ENCODE measurements around the gene UST.
"Not testable (repeated sequence)": the region's sequence is repeated elsewhere in the genome, so short reads cannot be mapped to it uniquely, and the experiment has no call there.

The UST gene

DNA sequence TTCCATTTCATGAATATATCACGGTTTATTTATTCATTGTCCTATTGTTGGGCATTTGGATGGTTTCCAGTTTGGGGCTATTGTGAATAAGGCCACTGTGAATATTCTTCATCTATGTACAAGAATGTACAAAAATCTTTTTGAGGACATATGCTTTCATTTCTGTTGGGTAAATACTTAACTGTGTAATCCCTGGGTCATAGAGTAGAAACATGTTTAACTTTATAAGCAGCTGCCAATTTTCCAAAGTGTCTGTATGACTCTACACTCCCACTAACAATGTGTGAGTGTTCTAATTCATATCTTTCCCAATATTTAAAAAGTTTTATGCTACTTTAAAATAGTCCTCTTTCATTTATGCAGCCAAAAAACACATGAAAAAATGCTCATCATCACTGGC is 98.6 kb downstream of the UST start:
- no peaks in the 10 kb centered on the region for H3K4me1 ChIP-seq (ENCODE audit: control insufficient read depth in 2 of 2, insufficient read depth in 2 of 2, low read length in 2 of 2)
- H3K36me3 ChIP-seq (ENCODE audit: control insufficient read depth in 2 of 2, insufficient read depth in 2 of 2, low read length in 2 of 2): no peaks in the 10 kb centered on the region
- no peak overlapping the region for H3K9ac ChIP-seq (ENCODE audit: low read depth in 1 of 2, low read length in 2 of 2)
- no peak overlapping the region for H3K27ac ChIP-seq (ENCODE audit: low read depth in 2 of 2, low read length in 2 of 2)
- H3K27me3 ChIP-seq (ENCODE audit: control insufficient read depth in 2 of 2, insufficient read depth in 2 of 2, low read length in 2 of 2): no peaks in the 10 kb centered on the region
- no peaks in the 10 kb centered on the region for H3K9me3 ChIP-seq (ENCODE audit: control insufficient read depth in 2 of 2, low read length in 2 of 2)
- H3K4me3 ChIP-seq (ENCODE audit: low read length in 2 of 2): no peak overlapping the region

DNA sequence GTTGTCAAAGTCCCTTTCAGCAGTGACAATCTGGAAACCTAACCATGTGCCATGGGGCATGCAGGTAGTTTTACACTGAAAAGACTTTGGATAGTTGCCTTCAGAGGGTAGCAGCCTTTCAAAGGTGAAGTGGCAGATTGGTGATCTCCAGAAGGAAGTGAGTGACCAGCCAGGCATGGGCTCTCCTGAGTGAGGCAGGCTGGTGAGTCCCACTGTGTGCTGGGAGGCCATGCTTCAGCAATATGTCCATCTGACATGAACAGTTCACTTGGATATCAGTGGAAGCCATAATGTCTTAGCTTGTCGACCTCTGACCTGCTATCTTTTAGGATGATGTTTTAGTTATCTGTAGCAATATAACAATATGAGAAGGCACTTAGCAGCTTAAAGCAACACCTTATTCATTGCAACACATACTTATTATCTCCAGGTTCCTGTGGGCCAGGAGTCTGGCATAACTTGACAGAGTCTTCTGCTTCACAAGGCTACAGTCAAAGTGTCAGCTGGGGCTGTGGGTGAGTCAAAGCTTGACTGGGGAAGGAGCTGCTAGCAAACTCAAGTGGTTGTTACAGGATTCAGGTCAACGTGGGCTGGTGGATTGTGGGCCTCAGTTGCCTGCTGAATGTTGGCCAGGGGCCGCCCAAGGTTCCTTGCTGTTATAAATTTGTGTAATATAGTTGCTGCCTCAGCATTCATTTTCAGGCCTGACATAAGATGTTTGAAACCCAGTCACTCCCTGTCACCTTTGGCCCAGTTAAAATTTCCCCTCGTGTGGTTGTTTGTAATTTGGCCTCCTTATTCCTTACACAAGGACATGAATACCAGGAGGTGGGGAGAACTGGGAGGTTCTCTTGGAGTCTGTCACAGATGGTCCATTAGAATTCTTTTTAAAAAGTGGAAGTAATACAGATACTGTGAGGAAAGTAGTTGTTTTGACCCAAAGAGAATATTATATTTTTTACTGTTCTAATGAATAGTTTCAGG is 100.2 kb downstream of the UST start:
- no peaks in the 10 kb centered on the region for H3K9me3 ChIP-seq (ENCODE audit: control insufficient read depth in 2 of 2, low read length in 2 of 2)
- no peaks in the 10 kb centered on the region for H3K27me3 ChIP-seq (ENCODE audit: control insufficient read depth in 2 of 2, insufficient read depth in 2 of 2, low read length in 2 of 2)
- H3K36me3 ChIP-seq (ENCODE audit: control insufficient read depth in 2 of 2, insufficient read depth in 2 of 2, low read length in 2 of 2): no peaks in the 10 kb centered on the region
- H3K4me1 ChIP-seq (ENCODE audit: control insufficient read depth in 2 of 2, insufficient read depth in 2 of 2, low read length in 2 of 2): no peaks in the 10 kb centered on the region
- no peak overlapping the region for H3K27ac ChIP-seq (ENCODE audit: low read depth in 2 of 2, low read length in 2 of 2)
- no peak overlapping the region for H3K9ac ChIP-seq (ENCODE audit: low read depth in 1 of 2, low read length in 2 of 2)
- H3K4me3 ChIP-seq (ENCODE audit: low read length in 2 of 2): no peak overlapping the region

DNA sequence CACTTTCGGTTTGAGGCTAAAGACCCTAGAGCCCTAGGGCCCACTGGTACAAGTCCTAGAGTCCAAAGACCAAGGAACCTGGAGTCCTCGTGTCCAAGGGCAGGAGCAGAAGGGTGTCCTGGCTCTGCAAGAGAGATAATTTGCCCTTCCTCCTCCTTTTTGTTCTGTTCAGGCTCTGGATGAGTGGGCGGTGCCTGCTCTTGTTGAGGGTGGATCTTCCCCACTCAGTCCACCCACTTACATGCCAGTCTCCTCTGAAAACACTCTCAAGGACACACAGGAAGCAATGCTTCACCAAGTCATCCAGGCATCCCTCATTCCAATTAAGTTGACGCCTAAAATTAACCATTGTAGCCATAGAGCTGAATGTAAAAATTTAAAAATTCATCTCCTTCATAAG is 102.1 kb downstream of the UST start:
- Histone ChIP-seq H3K27ac (ENCODE audit: low read depth in 2 of 2, low read length in 2 of 2) (no peak overlapping the region), H3K4me3 (ENCODE audit: low read length in 2 of 2) (no peak overlapping the region), H3K27me3 (ENCODE audit: control insufficient read depth in 2 of 2, insufficient read depth in 2 of 2, low read length in 2 of 2) (no peaks in the 10 kb centered on the region), H3K9ac (ENCODE audit: low read depth in 1 of 2, low read length in 2 of 2) (no peak overlapping the region), H3K36me3 (ENCODE audit: control insufficient read depth in 2 of 2, insufficient read depth in 2 of 2, low read length in 2 of 2) (no peaks in the 10 kb centered on the region), H3K9me3 (ENCODE audit: control insufficient read depth in 2 of 2, low read length in 2 of 2) (no peaks in the 10 kb centered on the region), H3K4me1 (ENCODE audit: control insufficient read depth in 2 of 2, insufficient read depth in 2 of 2, low read length in 2 of 2) (no peaks in the 10 kb centered on the region)

DNA sequence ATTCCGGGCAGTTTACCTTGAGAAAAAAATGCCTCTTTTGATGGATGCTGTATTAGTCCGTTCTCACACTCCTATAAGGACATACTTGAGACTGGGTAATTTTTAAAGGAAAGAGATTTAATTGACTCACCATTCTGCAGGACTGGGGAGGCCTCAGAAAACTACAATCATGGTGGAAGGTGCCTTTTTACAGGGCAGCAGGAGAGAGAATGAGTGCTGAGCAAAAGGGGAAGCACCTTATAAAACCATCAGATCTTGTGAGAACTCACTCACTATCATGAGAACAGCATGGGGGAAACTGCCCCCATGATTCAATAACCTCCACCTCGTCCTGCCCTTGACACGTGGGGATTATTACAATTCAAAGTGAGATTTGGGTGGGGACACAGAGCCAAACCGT is 102.6 kb downstream of the UST start:
- not testable (repeated sequence) for H3K36me3 ChIP-seq (ENCODE audit: control insufficient read depth in 2 of 2, insufficient read depth in 2 of 2, low read length in 2 of 2); H3K9ac ChIP-seq (ENCODE audit: low read depth in 1 of 2, low read length in 2 of 2); H3K4me3 ChIP-seq (ENCODE audit: low read length in 2 of 2); H3K27ac ChIP-seq (ENCODE audit: low read depth in 2 of 2, low read length in 2 of 2); H3K9me3 ChIP-seq (ENCODE audit: control insufficient read depth in 2 of 2, low read length in 2 of 2); H3K27me3 ChIP-seq (ENCODE audit: control insufficient read depth in 2 of 2, insufficient read depth in 2 of 2, low read length in 2 of 2); H3K4me1 ChIP-seq (ENCODE audit: control insufficient read depth in 2 of 2, insufficient read depth in 2 of 2, low read length in 2 of 2)

DNA sequence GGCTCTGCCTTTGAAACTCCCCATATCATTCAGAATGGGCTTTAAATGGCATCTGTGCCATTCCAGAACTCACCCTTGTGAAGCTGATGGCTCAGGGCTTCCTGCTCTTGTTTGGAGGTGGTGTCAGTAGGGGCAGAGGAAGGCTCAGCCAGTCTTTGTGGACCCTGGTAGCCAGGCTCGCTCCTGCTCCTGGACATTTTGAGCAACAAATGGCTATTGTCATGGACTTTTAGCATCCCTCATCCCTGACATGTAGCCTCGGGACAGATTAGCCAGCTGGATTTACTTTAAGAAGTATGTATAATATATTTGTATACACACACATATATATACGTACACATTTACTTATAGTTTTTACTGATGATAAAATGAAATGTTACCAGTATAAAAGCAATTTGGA is 104.1 kb downstream of the UST start:
- Histone ChIP-seq H3K36me3 (ENCODE audit: control insufficient read depth in 2 of 2, insufficient read depth in 2 of 2, low read length in 2 of 2) (no peaks in the 10 kb centered on the region), H3K9me3 (ENCODE audit: control insufficient read depth in 2 of 2, low read length in 2 of 2) (no peaks in the 10 kb centered on the region), H3K4me1 (ENCODE audit: control insufficient read depth in 2 of 2, insufficient read depth in 2 of 2, low read length in 2 of 2) (no peaks in the 10 kb centered on the region), H3K27me3 (ENCODE audit: control insufficient read depth in 2 of 2, insufficient read depth in 2 of 2, low read length in 2 of 2) (no peaks in the 10 kb centered on the region), H3K27ac (ENCODE audit: low read depth in 2 of 2, low read length in 2 of 2) (no peak overlapping the region), H3K9ac (ENCODE audit: low read depth in 1 of 2, low read length in 2 of 2) (no peak overlapping the region), H3K4me3 (ENCODE audit: low read length in 2 of 2) (no peak overlapping the region)

DNA sequence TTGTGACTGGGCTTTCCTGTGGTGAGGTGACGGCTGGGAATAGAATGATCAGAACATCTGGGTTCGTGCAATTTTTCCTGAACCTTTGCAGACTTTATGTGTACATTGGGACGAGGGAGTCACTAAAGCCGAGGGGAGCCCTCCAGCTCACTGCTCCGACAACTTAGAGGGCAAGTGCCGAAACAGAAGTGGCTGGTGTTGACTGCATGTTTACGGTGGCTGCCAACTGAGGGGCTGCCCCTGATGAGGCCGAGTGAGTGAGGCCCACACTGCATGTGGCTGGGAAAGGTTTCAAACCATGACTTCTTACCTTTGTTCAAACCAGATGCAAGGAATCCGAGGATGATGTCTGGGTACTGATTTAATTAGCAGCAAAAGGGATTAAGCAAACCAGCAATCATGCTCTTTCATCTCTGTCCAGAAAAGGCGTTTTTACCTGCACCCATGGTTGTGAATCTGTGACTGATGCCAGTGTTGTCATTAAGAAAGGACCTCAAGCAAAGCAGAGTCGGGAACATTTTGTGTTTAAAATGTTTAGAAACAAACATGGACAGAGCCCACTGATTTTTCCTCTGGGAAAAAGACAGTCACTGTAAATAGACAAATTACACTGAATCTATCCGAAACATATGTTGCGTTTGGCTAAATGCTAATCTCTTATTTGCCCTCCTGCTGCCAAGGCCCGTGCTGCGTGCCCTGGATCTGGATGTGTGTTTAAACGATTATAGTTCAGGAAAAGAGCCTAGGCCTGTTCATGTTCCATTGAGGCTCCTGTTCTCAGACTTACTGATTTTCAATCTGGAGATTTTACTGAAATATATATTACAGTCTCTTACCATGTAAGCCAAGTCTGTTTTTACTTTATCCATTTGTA is 105.1 kb downstream of the UST start:
- H3K9me3 ChIP-seq (ENCODE audit: control insufficient read depth in 2 of 2, low read length in 2 of 2): no peaks in the 10 kb centered on the region
- no peak overlapping the region for H3K27ac ChIP-seq (ENCODE audit: low read depth in 2 of 2, low read length in 2 of 2)
- H3K4me1 ChIP-seq (ENCODE audit: control insufficient read depth in 2 of 2, insufficient read depth in 2 of 2, low read length in 2 of 2): no peaks in the 10 kb centered on the region
- no peaks in the 10 kb centered on the region for H3K36me3 ChIP-seq (ENCODE audit: control insufficient read depth in 2 of 2, insufficient read depth in 2 of 2, low read length in 2 of 2)
- no peak overlapping the region for H3K9ac ChIP-seq (ENCODE audit: low read depth in 1 of 2, low read length in 2 of 2)
- H3K27me3 ChIP-seq (ENCODE audit: control insufficient read depth in 2 of 2, insufficient read depth in 2 of 2, low read length in 2 of 2): no peaks in the 10 kb centered on the region
- no peak overlapping the region for H3K4me3 ChIP-seq (ENCODE audit: low read length in 2 of 2)

DNA sequence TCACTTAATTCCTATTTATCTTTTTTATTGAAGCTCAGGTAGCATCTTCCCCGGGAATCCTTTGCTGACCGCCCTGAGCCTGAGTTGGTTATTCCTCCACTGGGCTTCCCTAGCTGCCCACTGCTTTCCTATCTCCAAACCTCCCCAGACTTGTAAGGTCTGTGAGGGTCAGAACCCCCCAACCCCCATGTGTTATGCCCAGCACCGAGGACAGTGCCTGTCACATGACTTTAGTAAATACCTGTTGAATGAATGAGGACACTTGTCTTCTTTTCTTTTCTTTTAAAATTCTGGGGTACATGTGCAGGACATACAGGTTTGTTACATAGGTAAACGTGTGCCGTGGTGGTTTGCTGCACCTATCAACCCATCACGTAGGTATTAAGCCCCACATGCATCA is 105.9 kb downstream of the UST start:
- H3K27ac ChIP-seq (ENCODE audit: low read depth in 2 of 2, low read length in 2 of 2): no peak overlapping the region
- no peaks in the 10 kb centered on the region for H3K36me3 ChIP-seq (ENCODE audit: control insufficient read depth in 2 of 2, insufficient read depth in 2 of 2, low read length in 2 of 2)
- H3K4me3 ChIP-seq (ENCODE audit: low read length in 2 of 2): no peak overlapping the region
- H3K27me3 ChIP-seq (ENCODE audit: control insufficient read depth in 2 of 2, insufficient read depth in 2 of 2, low read length in 2 of 2): no peaks in the 10 kb centered on the region
- no peaks in the 10 kb centered on the region for H3K4me1 ChIP-seq (ENCODE audit: control insufficient read depth in 2 of 2, insufficient read depth in 2 of 2, low read length in 2 of 2)
- no peak overlapping the region for H3K9ac ChIP-seq (ENCODE audit: low read depth in 1 of 2, low read length in 2 of 2)
- H3K9me3 ChIP-seq (ENCODE audit: control insufficient read depth in 2 of 2, low read length in 2 of 2): no peaks in the 10 kb centered on the region

DNA sequence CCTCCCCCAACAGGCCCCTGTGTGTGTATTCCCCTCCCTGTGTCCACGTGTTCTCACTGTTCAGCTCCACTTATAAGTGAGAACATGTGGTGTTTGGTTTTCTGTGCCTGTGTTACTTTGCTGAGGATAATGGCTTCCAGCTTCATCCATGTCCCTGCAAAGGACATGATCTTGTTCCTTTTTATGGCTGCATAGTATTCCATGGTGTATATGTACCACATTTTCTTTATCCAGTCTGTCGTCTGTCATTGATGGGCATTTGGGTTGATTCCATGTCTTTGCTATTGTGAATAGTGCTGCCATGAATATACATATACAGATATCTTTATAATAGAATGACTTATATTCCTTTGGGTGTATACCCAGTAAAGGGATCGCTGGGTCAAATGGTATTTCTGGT is 106.3 kb downstream of the UST start:
- not testable (repeated sequence) for H3K27ac ChIP-seq (ENCODE audit: low read depth in 2 of 2, low read length in 2 of 2); H3K36me3 ChIP-seq (ENCODE audit: control insufficient read depth in 2 of 2, insufficient read depth in 2 of 2, low read length in 2 of 2); H3K4me1 ChIP-seq (ENCODE audit: control insufficient read depth in 2 of 2, insufficient read depth in 2 of 2, low read length in 2 of 2); H3K9me3 ChIP-seq (ENCODE audit: control insufficient read depth in 2 of 2, low read length in 2 of 2); H3K4me3 ChIP-seq (ENCODE audit: low read length in 2 of 2); H3K27me3 ChIP-seq (ENCODE audit: control insufficient read depth in 2 of 2, insufficient read depth in 2 of 2, low read length in 2 of 2); H3K9ac ChIP-seq (ENCODE audit: low read depth in 1 of 2, low read length in 2 of 2)

DNA sequence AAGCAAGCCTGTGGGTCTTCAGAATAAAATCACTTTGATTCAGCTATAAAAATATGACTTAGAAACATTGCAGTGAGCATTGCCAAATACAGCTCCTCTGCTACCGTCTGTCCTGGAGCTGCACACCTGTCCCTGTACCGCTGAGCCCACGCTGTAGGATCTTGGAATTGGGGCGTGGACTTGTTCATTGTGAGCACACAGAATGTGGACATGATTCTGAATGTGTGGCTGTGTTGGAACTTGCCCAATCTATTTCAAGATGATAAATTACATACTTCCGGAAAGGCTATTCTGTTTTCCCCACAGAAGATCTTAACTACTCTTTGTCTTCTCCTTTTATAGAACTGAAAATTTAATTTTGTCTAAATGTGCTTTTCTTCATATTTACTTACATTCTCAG is 107.3 kb downstream of the UST start:
- Histone ChIP-seq H3K4me3 (ENCODE audit: low read length in 2 of 2) (no peak overlapping the region), H3K27ac (ENCODE audit: low read depth in 2 of 2, low read length in 2 of 2) (no peak overlapping the region)

DNA sequence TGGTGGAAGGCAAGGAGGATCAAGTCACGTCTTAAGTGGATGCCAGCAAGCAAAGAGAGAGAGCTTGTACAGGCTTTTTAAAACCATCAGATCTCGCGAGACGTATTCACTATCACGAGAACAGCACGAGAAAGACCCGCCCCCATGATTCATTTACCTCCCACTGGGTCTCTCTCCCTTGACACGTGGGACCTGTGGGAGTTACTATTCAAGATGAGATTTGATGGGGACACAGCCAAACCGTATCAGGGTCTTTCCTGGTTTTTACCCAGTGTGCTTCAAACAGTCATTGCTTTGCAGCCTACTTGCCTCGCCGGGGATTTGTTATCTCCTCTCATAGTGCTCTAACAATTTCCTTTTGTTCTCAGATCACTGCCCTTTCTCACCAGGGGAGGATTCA is 108.2 kb downstream of the UST start:
- Histone ChIP-seq H3K4me1 (ENCODE audit: control insufficient read depth in 2 of 2, insufficient read depth in 2 of 2, low read length in 2 of 2) (no peaks in the 10 kb centered on the region), H3K9ac (ENCODE audit: low read depth in 1 of 2, low read length in 2 of 2) (no peak overlapping the region), H3K27ac (ENCODE audit: low read depth in 2 of 2, low read length in 2 of 2) (no peak overlapping the region), H3K36me3 (ENCODE audit: control insufficient read depth in 2 of 2, insufficient read depth in 2 of 2, low read length in 2 of 2) (no peaks in the 10 kb centered on the region), H3K4me3 (ENCODE audit: low read length in 2 of 2) (no peak overlapping the region), H3K27me3 (ENCODE audit: control insufficient read depth in 2 of 2, insufficient read depth in 2 of 2, low read length in 2 of 2) (no peaks in the 10 kb centered on the region), H3K9me3 (ENCODE audit: control insufficient read depth in 2 of 2, low read length in 2 of 2) (no peaks in the 10 kb centered on the region)

More for the DNA sequence above, 107.3 kb downstream of the UST start:
- Histone ChIP-seq H3K36me3 (ENCODE audit: control insufficient read depth in 2 of 2, insufficient read depth in 2 of 2, low read length in 2 of 2) (no peaks in the 10 kb centered on the region), H3K27me3 (ENCODE audit: control insufficient read depth in 2 of 2, insufficient read depth in 2 of 2, low read length in 2 of 2) (no peaks in the 10 kb centered on the region), H3K4me1 (ENCODE audit: control insufficient read depth in 2 of 2, insufficient read depth in 2 of 2, low read length in 2 of 2) (no peaks in the 10 kb centered on the region), H3K9me3 (ENCODE audit: control insufficient read depth in 2 of 2, low read length in 2 of 2) (no peaks in the 10 kb centered on the region), H3K9ac (ENCODE audit: low read depth in 1 of 2, low read length in 2 of 2) (no peak overlapping the region)

Measured in mucosa of rectum (tissue), 2 donors.